ENCODE results near the gene NCOA6.

DNA sequence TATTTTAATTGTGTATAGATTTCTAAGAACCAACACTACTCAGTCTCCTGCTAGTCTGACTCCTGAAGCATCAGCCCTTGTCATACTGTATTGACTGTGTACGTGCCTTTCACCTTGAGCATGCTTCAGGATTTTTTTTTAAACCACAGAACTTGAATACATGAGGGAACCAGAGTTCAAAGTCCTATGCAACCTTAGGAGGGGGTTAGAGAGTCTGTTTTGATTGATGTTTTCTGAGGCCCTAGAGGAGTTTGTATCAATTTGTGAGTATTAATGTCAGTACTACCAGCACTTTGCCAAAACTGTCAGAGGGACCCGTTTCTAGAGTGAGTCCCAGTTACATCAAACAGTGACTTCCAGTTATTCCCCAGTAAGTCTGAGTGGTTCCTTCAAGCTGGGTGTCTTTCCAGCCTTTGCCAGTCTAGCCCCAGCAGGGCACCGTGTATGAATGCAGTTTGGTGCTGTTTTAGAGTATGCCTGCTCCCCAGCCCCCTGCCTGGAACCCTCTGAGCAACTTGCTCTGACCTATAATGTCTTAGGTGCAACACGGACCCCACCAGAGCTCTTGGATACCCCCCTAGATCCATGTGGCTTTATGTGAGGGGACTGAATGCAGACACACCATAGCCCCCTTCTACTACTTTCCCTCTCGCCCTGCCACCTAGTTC lies 112.8 kb downstream of the NCOA6 start:
- TF ChIP-seq GATA3 (IDR thresholded peaks at IDR 0.05; ENCODE audit: low read depth, low read length) (no peak), GATA2 (IDR thresholded peaks at IDR 0.05; ENCODE audit: low read depth, low read length) (no peak)
